BJ (cell line): ENCODE results near the gene ZSWIM3. TPM values are rescaled to one million over a fixed set of nuclear protein-coding genes. Genes with fewer than 3 reads are reported as not detected.

Experiments used
- CTCF ChIA-PET: fragments of 350-600 bp; formaldehyde crosslinking; extraction: SDS; loops from one replicate; lab custom pipeline; 2021; ENCODE audit warnings: antibody characterized with exemption, inconsistent platforms; lab: Yijun Ruan, JAX
- POLR2A ChIA-PET: fragments of 300-600 bp; sonication (Branson Sonifier 250); formaldehyde crosslinking; extraction: SDS; loops from one replicate; lab custom pipeline; 2021; ENCODE audit warnings: antibody characterized with exemption; lab: Charles Lee
- DNase-seq: peaks from one replicate; pipeline ENCODE4 v3.0.0-alpha.2; 2011; ENCODE audit warnings: low read depth
- H3K27me3 ChIP-seq: 2 replicates; pipeline ENCODE4 v1.6.0; 2011; ENCODE audit warnings: low read length; ENCODE audit not compliant: control insufficient read depth, insufficient read depth
- H3K36me3 ChIP-seq: 2 replicates; pipeline ENCODE4 v1.5.1; 2011; ENCODE audit warnings: low read length; ENCODE audit not compliant: control insufficient read depth, insufficient read depth
- H3K4me3 ChIP-seq: 2 replicates; pipeline ENCODE4 v1.5.1; 2011; ENCODE audit warnings: low read depth, mild to moderate bottlenecking, control low read depth, low read length
- polyA plus RNA-seq: library from polyadenylated mRNA; depleted of rRNA; stranded (reverse); fragments of >200 nt; gene quantifications from 2 replicates; pipeline ENCODE4 v1.2.3, GENCODE V29; 2011
- TF ChIP-seq, protein P1 (sequence below): IDR thresholded peaks from 2 replicates; pipeline ENCODE4 v1.5.1; 2011; ENCODE audit warnings: low read depth, mild to moderate bottlenecking, control low read depth, inconsistent platforms, low read length, moderate library complexity; ENCODE audit not compliant: insufficient read depth

The ZSWIM3 gene
- polyA plus RNA-seq, 1 experiment, result 4.5 TPM

DNA sequence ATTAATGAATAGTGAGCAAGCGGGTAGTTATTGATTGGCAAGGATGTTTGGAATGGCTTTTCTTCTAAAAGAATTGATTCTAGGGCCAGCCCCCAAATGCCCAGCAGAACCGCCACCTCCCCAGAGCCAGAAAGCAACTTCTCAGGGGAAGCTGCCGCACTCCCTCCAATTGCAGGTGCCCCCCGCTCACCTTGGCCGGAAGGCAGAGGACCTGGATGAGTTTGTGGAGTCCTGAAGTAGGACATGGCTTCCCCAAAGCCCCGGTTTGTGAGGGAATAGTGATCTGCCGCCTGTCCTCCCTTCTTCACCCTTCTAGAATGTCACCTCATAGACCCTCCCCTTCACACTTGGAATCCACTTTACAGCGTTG lies 29.9 kb downstream of the ZSWIM3 start, which contains the start of gene SPATA25:
Gene SPATA25, minus strand, starts transcription at position 277 of the 370 bp plus-strand sequence. Its CDS starts 32 bp downstream, at position 245.
- Histone ChIP-seq H3K36me3 (peaks cover 14% of the 10 kb centered on the region), H3K4me3 (no peak within 1 kb of the TSS), H3K27me3 (no peaks in the 10 kb centered on the region)
- DNase-seq, result no peak
- CTCF ChIA-PET, result interaction anchor here (0.7 to 1.0 kb wide), 2 partner anchors 70 to 88 kb away, joined by 3 to 4 read pairs; no protein-coding TSS in a partner anchor
- TF ChIP-seq, protein P1, sequence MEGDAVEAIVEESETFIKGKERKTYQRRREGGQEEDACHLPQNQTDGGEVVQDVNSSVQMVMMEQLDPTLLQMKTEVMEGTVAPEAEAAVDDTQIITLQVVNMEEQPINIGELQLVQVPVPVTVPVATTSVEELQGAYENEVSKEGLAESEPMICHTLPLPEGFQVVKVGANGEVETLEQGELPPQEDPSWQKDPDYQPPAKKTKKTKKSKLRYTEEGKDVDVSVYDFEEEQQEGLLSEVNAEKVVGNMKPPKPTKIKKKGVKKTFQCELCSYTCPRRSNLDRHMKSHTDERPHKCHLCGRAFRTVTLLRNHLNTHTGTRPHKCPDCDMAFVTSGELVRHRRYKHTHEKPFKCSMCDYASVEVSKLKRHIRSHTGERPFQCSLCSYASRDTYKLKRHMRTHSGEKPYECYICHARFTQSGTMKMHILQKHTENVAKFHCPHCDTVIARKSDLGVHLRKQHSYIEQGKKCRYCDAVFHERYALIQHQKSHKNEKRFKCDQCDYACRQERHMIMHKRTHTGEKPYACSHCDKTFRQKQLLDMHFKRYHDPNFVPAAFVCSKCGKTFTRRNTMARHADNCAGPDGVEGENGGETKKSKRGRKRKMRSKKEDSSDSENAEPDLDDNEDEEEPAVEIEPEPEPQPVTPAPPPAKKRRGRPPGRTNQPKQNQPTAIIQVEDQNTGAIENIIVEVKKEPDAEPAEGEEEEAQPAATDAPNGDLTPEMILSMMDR, result no peak
- POLR2A ChIA-PET, result no interaction called here

DNA sequence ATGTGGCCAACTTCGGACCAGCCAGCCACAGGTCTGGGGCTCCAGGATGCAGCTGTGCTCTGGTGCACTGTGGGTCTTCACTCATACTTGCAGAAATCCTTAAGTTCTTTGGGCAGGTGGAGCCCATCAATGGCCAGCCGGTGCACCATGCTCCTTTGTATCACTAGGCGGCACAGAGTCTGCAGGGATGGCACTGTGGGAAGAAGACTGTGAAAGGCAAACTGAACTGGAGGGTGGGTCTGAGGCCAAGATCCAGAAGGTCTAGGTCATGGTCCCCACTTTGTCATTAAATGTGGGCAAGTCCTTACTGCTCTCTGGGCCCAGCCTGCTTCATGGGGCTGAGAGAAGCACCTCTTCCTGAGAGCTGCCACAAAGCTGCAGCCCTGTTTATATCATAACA lies 31.3 kb downstream of the ZSWIM3 start:
- H3K27me3 ChIP-seq, result no peaks in the 10 kb centered on the region
- H3K36me3 ChIP-seq, result peaks cover 10% of the 10 kb centered on the region
- CTCF ChIA-PET, result interaction anchor here (2.3 kb wide), 1 partner anchor 82 kb away, joined by 15 read pairs; no protein-coding TSS in a partner anchor
- TF ChIP-seq, protein P1, result no peak
- no peak for DNase-seq
- no peak overlapping the region for H3K4me3 ChIP-seq
- POLR2A ChIA-PET, result no interaction called here

DNA sequence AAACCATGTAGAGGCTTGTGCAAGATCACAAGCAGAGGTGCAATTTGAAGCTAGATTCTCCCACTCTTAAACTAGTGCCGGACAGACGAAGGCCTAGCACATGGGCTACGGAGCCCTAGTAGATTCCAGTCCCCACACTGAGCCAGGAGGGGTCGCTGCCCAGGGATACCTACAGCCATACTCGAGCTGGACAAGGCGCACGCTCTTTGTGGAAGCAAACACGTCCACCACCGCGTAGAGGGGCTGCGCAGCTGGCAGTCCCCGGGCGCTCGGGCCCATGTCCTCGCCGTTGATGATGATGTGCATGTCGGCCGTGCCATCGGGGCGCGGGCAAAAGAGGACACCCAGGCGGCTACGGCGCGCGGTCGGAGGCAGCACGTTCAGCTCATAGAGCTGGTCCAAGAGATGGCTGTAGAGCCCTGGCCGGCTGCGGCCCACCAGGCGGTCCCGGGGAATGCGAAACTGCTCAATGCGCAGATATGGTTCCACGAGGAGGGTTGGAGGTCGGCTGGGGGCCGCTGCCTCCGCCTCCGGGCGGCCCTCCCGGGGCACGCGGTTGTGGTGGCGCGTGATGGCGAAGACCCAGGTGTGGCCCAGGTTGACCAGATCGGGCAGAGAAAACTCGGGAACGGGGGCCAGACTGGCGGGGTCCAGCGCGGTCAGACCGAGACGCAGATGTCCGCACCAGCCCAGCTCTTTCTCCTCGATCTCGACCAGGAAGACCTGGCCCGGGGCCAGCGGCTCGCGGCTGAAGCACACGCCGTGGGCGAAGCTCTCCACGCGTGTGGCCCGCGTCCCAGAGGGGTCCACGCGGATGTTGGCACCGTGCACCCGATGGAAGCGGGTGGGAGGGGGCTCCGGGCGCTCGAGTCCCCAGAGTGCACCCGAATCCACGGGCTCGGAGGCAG lies 32.9 kb downstream of the ZSWIM3 start:
- CTCF ChIA-PET, result interaction anchor here (0.7 to 3.4 kb wide), 23 partner anchors 9 to 91 kb away, joined by 3 to 15 read pairs (median 4); partner anchors contain the start of gene ZSWIM1
- no peaks in the 10 kb centered on the region for H3K27me3 ChIP-seq
- H3K4me3 ChIP-seq, result peak overlapping the region; percentile 77
- POLR2A ChIA-PET, result interaction anchor here (0.6 kb wide), 1 partner anchor 62 kb away, joined by 3 read pairs; no protein-coding TSS in a partner anchor
- TF ChIP-seq, protein P1, result peak; percentile 76
- no peak for DNase-seq
- peaks cover 10% of the 10 kb centered on the region for H3K36me3 ChIP-seq

DNA sequence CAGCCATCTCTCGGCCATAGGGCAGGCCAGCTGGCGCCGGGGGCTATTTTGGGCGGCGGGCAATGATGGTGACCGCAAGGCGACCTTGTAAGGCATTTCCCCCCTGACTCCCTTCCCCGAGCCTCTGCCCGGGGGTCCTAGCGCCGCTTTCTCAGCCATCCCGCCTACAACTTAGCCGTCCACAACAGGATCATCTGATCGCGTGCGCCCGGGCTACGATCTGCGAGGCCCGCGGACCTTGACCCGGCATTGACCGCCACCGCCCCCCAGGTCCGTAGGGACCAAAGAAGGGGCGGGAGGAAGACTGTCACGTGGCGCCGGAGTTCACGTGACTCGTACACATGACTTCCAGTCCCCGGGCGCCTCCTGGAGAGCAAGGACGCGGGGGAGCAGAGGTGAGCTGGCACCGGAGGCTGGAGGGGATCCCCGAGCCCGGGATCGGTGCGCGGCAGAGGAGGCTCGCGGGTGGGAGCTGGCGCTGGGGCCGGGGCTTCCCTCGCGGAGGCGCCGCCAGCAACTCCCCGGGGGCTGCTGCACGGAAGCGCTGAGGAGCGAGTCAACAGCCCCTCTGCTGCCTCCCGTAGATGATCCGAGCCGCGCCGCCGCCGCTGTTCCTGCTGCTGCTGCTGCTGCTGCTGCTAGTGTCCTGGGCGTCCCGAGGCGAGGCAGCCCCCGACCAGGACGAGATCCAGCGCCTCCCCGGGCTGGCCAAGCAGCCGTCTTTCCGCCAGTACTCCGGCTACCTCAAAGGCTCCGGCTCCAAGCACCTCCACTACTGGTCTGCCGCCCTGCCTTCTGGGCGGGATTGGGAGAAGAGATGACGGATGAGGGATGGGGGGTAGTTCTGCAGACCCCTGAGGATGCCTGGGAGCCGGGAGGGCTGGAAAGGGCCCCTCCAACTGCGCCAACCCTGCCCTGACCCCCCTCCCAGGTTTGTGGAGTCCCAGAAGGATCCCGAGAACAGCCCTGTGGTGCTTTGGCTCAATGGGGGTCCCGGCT lies 33.9 kb downstream of the ZSWIM3 start, which contains the start of the genes CTSA and NEURL2:
Gene CTSA, plus strand, starts transcription at position 351 of the 999 bp plus-strand sequence. Its CDS starts 234 bp downstream, at position 585.
Gene NEURL2, minus strand, starts transcription at position 224 of the 999 bp plus-strand sequence. Its CDS starts 217 bp downstream, at position 7.
- ChIA-PET CTCF (interaction anchor here (1.0 to 3.4 kb wide), 11 partner anchors 8 to 92 kb away, joined by 3 to 15 read pairs (median 7); partner anchors contain the start of gene ZSWIM1), POLR2A (interaction anchor here (0.7 kb wide), 1 partner anchor 8 kb away, joined by 3 read pairs; no protein-coding TSS in a partner anchor)
- no peak for DNase-seq

More for the DNA sequence above, 33.9 kb downstream of the ZSWIM3 start, which contains the start of the genes CTSA and NEURL2:
- TF ChIP-seq, protein P1, result 0 out of 2 replicates have a peak, but pooled peaks have one; percentile 1
- H3K4me3 ChIP-seq, result peak within 1 kb of the TSS; percentile 77
- no peaks in the 10 kb centered on the region for H3K27me3 ChIP-seq
- peaks cover 10% of the 10 kb centered on the region for H3K36me3 ChIP-seq
